ENCODE data around the gene AKAIN1.

AKAIN1 gene

DNA sequence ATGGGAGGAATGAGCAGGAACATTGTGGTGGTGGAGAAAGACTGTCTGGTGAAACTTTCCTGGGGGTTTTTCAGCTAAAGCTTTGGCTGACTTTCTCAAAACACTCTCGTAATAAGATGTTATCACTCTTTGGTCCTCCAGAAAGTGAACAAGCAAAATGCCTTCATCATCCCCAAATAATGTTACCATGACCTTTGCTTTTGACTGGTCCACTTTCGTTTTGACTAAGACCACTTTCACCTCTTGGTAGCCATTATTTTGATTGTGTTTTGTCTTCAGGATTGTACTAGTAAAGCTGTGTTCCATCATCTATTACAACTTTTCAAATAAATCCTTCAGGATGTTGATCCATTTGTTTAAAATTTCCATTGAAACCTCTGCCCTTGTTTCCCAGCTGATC is 103.2 kb downstream of the AKAIN1 start:
- Histone ChIP-seq H3K36me3 (ENCODE audit: insufficient read depth, low read length) (no peaks in the 10 kb centered on the region), H3K9ac (ENCODE audit: low read depth, low read length) (no peak overlapping the region), H3K27ac (ENCODE audit: low read depth, low read length) (no peak overlapping the region), H3K4me1 (ENCODE audit: insufficient read depth, low read length) (peaks cover 25% of the 10 kb centered on the region), H3K9me3 (ENCODE audit: insufficient read depth, low read depth, low read length) (no peaks in the 10 kb centered on the region), H3K4me3 (ENCODE audit: low read length) (no peak overlapping the region), H3K27me3 (ENCODE audit: insufficient read depth, low read length) (no peaks in the 10 kb centered on the region)
- 92% methylated on average over 2 of the region's 2 CpGs for WGBS
